GM23338 (cell line): ENCODE results near the gene KIAA0586. TPM values are rescaled to one million over a fixed set of nuclear protein-coding genes. Genes with fewer than 3 reads are reported as not detected.
"Not testable (repeated sequence)": the region's sequence is repeated elsewhere in the genome, so short reads cannot be mapped to it uniquely, and the experiment has no call there.

ENCODE experiments used
- ATAC-seq: fragments of 200-7000 bp; cut with Tn5 transposase; 3 replicates; pipeline ENCODE4 v1.9.1; 2020
- DNase-seq: peaks from one replicate; pipeline ENCODE4 v3.0.0-alpha.2; 2015; ENCODE audit warnings: low spot score
- H2AFZ ChIP-seq: fragments of 200-600 bp; sonication (generic); 2 replicates; pipeline ENCODE4 v1.8.0; 2016; ENCODE audit warnings: antibody characterized with exemption, mild to moderate bottlenecking, moderate library complexity
- H3F3A ChIP-seq: fragments of 200-600 bp; sonication (generic); replicated peaks from 2 replicates; pipeline ENCODE4 v1.8.0; 2017; ENCODE audit warnings: antibody characterized with exemption, mixed run types, low read depth
- H3K27ac ChIP-seq: fragments of 200-600 bp; sonication (generic); 2 replicates; pipeline ENCODE4 v1.6.1; 2016; ENCODE audit warnings: low read depth
- H3K27me3 ChIP-seq: fragments of 200-600 bp; sonication (generic); 2 replicates; pipeline ENCODE4 v1.8.0; 2016; ENCODE audit warnings: mild to moderate bottlenecking, mixed run types, moderate library complexity; ENCODE audit not compliant: insufficient read depth
- H3K36me3 ChIP-seq: fragments of 200-600 bp; sonication (generic); 2 replicates; pipeline ENCODE4 v1.8.0; 2016; ENCODE audit warnings: mild to moderate bottlenecking; ENCODE audit not compliant: insufficient read depth
- H3K4me1 ChIP-seq: fragments of 200-600 bp; sonication (generic); 2 replicates; pipeline ENCODE4 v1.8.0; 2016; ENCODE audit warnings: mild to moderate bottlenecking, moderate library complexity; ENCODE audit not compliant: insufficient read depth
- H3K4me2 ChIP-seq: fragments of 200-600 bp; sonication (generic); 2 replicates; pipeline ENCODE4 v1.7.1; 2017; ENCODE audit warnings: mixed run types
- H3K4me3 ChIP-seq: fragments of 200-600 bp; sonication (generic); 2 replicates; pipeline ENCODE4 v1.6.1; 2016; ENCODE audit warnings: mixed run types
- H3K79me2 ChIP-seq: fragments of 200-600 bp; sonication (generic); replicated peaks from 2 replicates; pipeline ENCODE4 v1.8.0; 2017; ENCODE audit warnings: mild to moderate bottlenecking; ENCODE audit not compliant: insufficient read depth
- H3K9me2 ChIP-seq: fragments of 200-600 bp; sonication (generic); 2 replicates; pipeline ENCODE4 v1.8.0; 2017; ENCODE audit not compliant: insufficient read depth
- H4K20me1 ChIP-seq: fragments of 200-600 bp; sonication (generic); replicated peaks from 2 replicates; pipeline ENCODE4 v1.8.0; 2017; ENCODE audit warnings: mild to moderate bottlenecking; ENCODE audit not compliant: insufficient read depth
- H3K27ac Mint-ChIP-seq: 2 replicates; pipeline ENCODE4 v1.8.0; 2020; ENCODE audit warnings: inconsistent platforms, mild to moderate bottlenecking, moderate library complexity, mixed read lengths
- H3K27me3 Mint-ChIP-seq: 3 replicates; pipeline ENCODE4 v1.8.0; 2022; ENCODE audit warnings: low read depth, mild to moderate bottlenecking, moderate library complexity, mixed read lengths, inconsistent platforms; ENCODE audit not compliant: insufficient read depth, poor library complexity
- H3K36me3 Mint-ChIP-seq: 3 replicates; pipeline ENCODE4 v1.8.0; 2021; ENCODE audit warnings: low read depth, mild to moderate bottlenecking, inconsistent platforms, moderate library complexity, mixed read lengths
- H3K4me1 Mint-ChIP-seq: 3 replicates; pipeline ENCODE4 v1.8.0; 2020; ENCODE audit warnings: mild to moderate bottlenecking, inconsistent platforms, mixed read lengths
- H3K4me3 Mint-ChIP-seq: 3 replicates; pipeline ENCODE4 v1.8.0; 2021; ENCODE audit warnings: moderate library complexity, mild to moderate bottlenecking, inconsistent platforms, mixed read lengths
- H3K9me3 Mint-ChIP-seq: 3 replicates; pipeline ENCODE4 v1.8.0; 2020; ENCODE audit warnings: moderate library complexity, mild to moderate bottlenecking, inconsistent platforms, mixed read lengths
- CREB1 ChIP-seq: fragments of 250-450 bp; sonication (Bioruptor Pico); IDR thresholded peaks from 2 replicates; pipeline ENCODE4 v1.5.0; 2020; ENCODE audit warnings: low read depth, mild to moderate bottlenecking, moderate library complexity
- EZH2 ChIP-seq: fragments of 200-600 bp; sonication (generic); IDR thresholded peaks from one replicate; pipeline ENCODE4 v1.8.0; 2017; ENCODE audit warnings: antibody characterized with exemption, mild to moderate bottlenecking, low read depth; ENCODE audit not compliant: unreplicated experiment
- EZH2phosphoT487 ChIP-seq: fragments of 200-600 bp; sonication (generic); IDR thresholded peaks from one replicate; pipeline ENCODE4 v1.8.1; 2018; ENCODE audit warnings: antibody characterized with exemption; ENCODE audit not compliant: unreplicated experiment
- JUNB ChIP-seq: IDR thresholded peaks from one replicate; pipeline ENCODE4 v1.6.1; 2016; ENCODE audit warnings: antibody characterized with exemption; ENCODE audit not compliant: unreplicated experiment
- NANOG ChIP-seq: IDR thresholded peaks from 2 replicates; pipeline ENCODE4 v1.6.1; 2016; ENCODE audit warnings: antibody characterized with exemption, borderline replicate concordance
- STAT1 ChIP-seq: IDR thresholded peaks from one replicate; pipeline ENCODE4 v1.6.1; 2016; ENCODE audit warnings: antibody characterized with exemption; ENCODE audit not compliant: unreplicated experiment
- ZNF114 ChIP-seq: fragments of 250-450 bp; sonication (Bioruptor Pico); IDR thresholded peaks from 2 replicates; pipeline ENCODE4 v1.5.0; 2020; ENCODE audit warnings: mild to moderate bottlenecking, moderate library complexity
- ZNF331 ChIP-seq: fragments of 250-450 bp; sonication (Bioruptor Pico); IDR thresholded peaks from 2 replicates; pipeline ENCODE4 v1.5.0; 2020; ENCODE audit warnings: low read depth, mild to moderate bottlenecking, moderate library complexity
- polyA plus RNA-seq: library from polyadenylated mRNA; unstranded; fragments of >200 nt; fragmentation: Nextera tagmentation; extraction: Ambion mirVana; gene quantifications from 2 replicates; pipeline ENCODE4 v1.2.1, GENCODE V29; 2016
- total RNA-seq: library from RNA; depleted of rRNA; stranded (reverse); fragments of >200 nt; shearing (Covaris generic); gene quantifications from 2 replicates; pipeline ENCODE4 v1.2.3, GENCODE V29; 2014
- TF ChIP-seq, protein P1 (sequence below), 2 experiments: fragments of 200-600 bp in 1 of 2; sonication (generic) in 1 of 2; conservative IDR thresholded peaks; 2 replicates each; pipeline versions ENCODE4 v1.5.1 to v1.6.1; 2016 to 2017; ENCODE audit warnings: antibody characterized with exemption in 2 of 2, low read depth in 2 of 2, mild to moderate bottlenecking in 2 of 2, moderate library complexity in 1 of 2

KIAA0586 gene
- total and polyA plus RNA-seq, 2 experiments from 2014 or later = 22.2 to 23.7 TPM

DNA sequence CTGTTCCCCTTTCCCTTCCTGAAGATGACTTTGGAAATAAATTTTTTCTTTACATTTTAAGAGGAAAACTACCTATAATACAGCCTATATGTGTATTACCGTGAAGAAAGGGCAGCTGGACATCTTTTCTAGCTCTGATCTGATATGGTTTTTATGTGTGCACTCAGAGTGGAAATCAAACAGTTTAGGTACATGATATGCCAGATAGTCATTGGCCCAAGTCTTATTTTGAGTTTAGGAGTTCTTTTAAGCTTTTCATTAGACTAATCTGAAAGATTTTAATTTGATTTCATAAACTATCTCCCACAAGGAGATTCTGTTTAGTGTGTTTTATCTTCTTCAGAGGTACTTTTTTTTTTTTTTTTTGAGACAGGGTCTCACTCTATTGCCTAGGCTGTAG, 48.8 kb downstream of the KIAA0586 start:
- no peaks in the 10 kb centered on the region for H3K27me3 Mint-ChIP-seq
- H2AFZ ChIP-seq = no peak overlapping the region
- H3K27ac Mint-ChIP-seq = no peak overlapping the region
- H3F3A ChIP-seq = no peaks in the 10 kb centered on the region
- H3K9me3 Mint-ChIP-seq = no peaks in the 10 kb centered on the region
- peaks cover 23% of the 10 kb centered on the region for H3K36me3 Mint-ChIP-seq
- DNase-seq (no peak), ATAC-seq (no peak)
- no peaks in the 10 kb centered on the region for H3K4me1 ChIP-seq
- H3K4me2 ChIP-seq = no peak overlapping the region
- H3K36me3 ChIP-seq = no peaks in the 10 kb centered on the region
- TF ChIP-seq ZNF331 (CRISPR knock-in tag) = no peak
- no peaks in the 10 kb centered on the region for H3K27me3 ChIP-seq
- H3K4me3 Mint-ChIP-seq = no peak overlapping the region
- H3K79me2 ChIP-seq = no peaks in the 10 kb centered on the region
- no peaks in the 10 kb centered on the region for H3K4me1 Mint-ChIP-seq
- no peak overlapping the region for H3K27ac ChIP-seq
- no peaks in the 10 kb centered on the region for H3K9me2 ChIP-seq
- no peaks in the 10 kb centered on the region for H4K20me1 ChIP-seq
- no peak overlapping the region for H3K4me3 ChIP-seq

GRCh38 chr14:58477653-58478052, 50.1 kb downstream of the KIAA0586 start:
- Histone ChIP-seq H4K20me1 (no peaks in the 10 kb centered on the region), H3K27ac (no peak overlapping the region), H3K4me2 (no peak overlapping the region), H3K27me3 (no peaks in the 10 kb centered on the region), H3K79me2 (no peaks in the 10 kb centered on the region), H3K4me3 (no peak overlapping the region), H2AFZ (no peak overlapping the region), H3K4me1 (no peaks in the 10 kb centered on the region), H3K36me3 (no peaks in the 10 kb centered on the region), H3K9me2 (no peaks in the 10 kb centered on the region), H3F3A (no peaks in the 10 kb centered on the region)
- no peak overlapping the region for H3K27ac Mint-ChIP-seq
- H3K36me3 Mint-ChIP-seq = peaks cover 23% of the 10 kb centered on the region
- DNase-seq (no peak), ATAC-seq (no peak)
- no peaks in the 10 kb centered on the region for H3K9me3 Mint-ChIP-seq
- no peaks in the 10 kb centered on the region for H3K27me3 Mint-ChIP-seq
- TF ChIP-seq EZH2 (no peak), ZNF114 (CRISPR knock-in tag) (no peak), CREB1 (CRISPR knock-in tag) (no peak), EZH2phosphoT487 (no peak), NANOG (no peak), STAT1 (no peak), JUNB (no peak)
- TF ChIP-seq, protein P1, sequence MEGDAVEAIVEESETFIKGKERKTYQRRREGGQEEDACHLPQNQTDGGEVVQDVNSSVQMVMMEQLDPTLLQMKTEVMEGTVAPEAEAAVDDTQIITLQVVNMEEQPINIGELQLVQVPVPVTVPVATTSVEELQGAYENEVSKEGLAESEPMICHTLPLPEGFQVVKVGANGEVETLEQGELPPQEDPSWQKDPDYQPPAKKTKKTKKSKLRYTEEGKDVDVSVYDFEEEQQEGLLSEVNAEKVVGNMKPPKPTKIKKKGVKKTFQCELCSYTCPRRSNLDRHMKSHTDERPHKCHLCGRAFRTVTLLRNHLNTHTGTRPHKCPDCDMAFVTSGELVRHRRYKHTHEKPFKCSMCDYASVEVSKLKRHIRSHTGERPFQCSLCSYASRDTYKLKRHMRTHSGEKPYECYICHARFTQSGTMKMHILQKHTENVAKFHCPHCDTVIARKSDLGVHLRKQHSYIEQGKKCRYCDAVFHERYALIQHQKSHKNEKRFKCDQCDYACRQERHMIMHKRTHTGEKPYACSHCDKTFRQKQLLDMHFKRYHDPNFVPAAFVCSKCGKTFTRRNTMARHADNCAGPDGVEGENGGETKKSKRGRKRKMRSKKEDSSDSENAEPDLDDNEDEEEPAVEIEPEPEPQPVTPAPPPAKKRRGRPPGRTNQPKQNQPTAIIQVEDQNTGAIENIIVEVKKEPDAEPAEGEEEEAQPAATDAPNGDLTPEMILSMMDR (conservative IDR thresholded peaks at IDR 0.05; ENCODE audit: low read depth in 2 of 2) = no peak
- H3K4me3 Mint-ChIP-seq = no peak overlapping the region
- no peaks in the 10 kb centered on the region for H3K4me1 Mint-ChIP-seq

- not testable (repeated sequence) for H3K27ac Mint-ChIP-seq
These were observed 50.8 kb downstream of the KIAA0586 start for GRCh38 chr14:58478329-58478728.

More at GRCh38 chr14:58478329-58478728, 50.8 kb downstream of the KIAA0586 start:
- not testable (repeated sequence) for H3K4me1 Mint-ChIP-seq, H2AFZ ChIP-seq, H3F3A ChIP-seq, ATAC-seq, H3K9me3 Mint-ChIP-seq, H3K4me3 Mint-ChIP-seq, H3K4me1 ChIP-seq, H3K4me3 ChIP-seq, DNase-seq, H3K36me3 ChIP-seq, H3K27me3 ChIP-seq, H3K9me2 ChIP-seq, H3K4me2 ChIP-seq, H3K79me2 ChIP-seq, H3K27ac ChIP-seq, H3K27me3 Mint-ChIP-seq, H4K20me1 ChIP-seq
- peaks cover 23% of the 10 kb centered on the region for H3K36me3 Mint-ChIP-seq
